ENCODE results near the gene SLC25A43.

DNA sequence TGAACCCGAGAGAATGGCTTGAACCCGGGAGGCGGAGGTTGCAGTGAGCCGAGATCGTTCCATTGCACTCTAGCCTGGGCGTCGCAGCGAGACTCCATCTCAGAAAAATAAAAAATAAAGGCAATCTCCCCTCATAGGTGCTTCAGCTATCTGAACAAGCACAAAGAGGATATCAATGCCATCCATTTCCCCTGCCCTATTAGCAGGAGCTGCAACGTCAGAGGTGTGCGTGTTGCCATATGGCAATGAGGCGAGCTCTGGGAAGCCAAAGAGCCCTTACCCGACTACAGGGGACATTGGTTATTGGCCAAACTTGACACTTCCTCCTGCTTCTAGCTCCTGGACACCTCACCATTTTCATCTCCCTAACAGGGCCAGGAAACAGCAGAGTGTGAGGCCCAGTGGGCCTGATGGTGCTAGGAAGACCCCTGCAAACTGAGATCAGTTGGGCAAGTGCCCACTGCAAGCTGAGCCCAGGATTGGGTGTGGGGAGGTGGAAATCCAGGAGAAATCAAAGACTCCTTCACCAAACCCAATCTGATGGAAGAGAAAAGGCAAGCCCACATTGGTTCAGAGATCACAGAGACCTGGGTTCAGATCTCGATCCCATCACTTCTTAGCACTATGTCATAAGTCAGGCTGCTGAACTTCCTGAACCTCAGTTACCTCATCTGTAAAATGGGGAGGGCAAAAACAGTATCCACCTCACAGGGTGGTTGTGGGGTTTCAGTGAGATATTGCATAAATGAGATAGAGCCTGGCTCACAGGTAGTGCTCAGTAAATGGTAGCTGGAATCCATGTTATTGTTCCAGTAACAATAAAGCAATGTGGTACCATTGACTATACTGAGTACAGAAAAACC, 90.3 kb downstream of the SLC25A43 start:
- TF ChIP-seq, protein P1, sequence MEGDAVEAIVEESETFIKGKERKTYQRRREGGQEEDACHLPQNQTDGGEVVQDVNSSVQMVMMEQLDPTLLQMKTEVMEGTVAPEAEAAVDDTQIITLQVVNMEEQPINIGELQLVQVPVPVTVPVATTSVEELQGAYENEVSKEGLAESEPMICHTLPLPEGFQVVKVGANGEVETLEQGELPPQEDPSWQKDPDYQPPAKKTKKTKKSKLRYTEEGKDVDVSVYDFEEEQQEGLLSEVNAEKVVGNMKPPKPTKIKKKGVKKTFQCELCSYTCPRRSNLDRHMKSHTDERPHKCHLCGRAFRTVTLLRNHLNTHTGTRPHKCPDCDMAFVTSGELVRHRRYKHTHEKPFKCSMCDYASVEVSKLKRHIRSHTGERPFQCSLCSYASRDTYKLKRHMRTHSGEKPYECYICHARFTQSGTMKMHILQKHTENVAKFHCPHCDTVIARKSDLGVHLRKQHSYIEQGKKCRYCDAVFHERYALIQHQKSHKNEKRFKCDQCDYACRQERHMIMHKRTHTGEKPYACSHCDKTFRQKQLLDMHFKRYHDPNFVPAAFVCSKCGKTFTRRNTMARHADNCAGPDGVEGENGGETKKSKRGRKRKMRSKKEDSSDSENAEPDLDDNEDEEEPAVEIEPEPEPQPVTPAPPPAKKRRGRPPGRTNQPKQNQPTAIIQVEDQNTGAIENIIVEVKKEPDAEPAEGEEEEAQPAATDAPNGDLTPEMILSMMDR (IDR thresholded peaks at IDR 0.05; ENCODE audit: insufficient read depth, low read length), result no peak
- TF ChIP-seq POLR2AphosphoS5 (IDR thresholded peaks at IDR 0.05; ENCODE audit: low read depth) (no peak), GABPA (IDR thresholded peaks at IDR 0.05; ENCODE audit: low read depth) (no peak)
- TF ChIP-seq, protein P2, sequence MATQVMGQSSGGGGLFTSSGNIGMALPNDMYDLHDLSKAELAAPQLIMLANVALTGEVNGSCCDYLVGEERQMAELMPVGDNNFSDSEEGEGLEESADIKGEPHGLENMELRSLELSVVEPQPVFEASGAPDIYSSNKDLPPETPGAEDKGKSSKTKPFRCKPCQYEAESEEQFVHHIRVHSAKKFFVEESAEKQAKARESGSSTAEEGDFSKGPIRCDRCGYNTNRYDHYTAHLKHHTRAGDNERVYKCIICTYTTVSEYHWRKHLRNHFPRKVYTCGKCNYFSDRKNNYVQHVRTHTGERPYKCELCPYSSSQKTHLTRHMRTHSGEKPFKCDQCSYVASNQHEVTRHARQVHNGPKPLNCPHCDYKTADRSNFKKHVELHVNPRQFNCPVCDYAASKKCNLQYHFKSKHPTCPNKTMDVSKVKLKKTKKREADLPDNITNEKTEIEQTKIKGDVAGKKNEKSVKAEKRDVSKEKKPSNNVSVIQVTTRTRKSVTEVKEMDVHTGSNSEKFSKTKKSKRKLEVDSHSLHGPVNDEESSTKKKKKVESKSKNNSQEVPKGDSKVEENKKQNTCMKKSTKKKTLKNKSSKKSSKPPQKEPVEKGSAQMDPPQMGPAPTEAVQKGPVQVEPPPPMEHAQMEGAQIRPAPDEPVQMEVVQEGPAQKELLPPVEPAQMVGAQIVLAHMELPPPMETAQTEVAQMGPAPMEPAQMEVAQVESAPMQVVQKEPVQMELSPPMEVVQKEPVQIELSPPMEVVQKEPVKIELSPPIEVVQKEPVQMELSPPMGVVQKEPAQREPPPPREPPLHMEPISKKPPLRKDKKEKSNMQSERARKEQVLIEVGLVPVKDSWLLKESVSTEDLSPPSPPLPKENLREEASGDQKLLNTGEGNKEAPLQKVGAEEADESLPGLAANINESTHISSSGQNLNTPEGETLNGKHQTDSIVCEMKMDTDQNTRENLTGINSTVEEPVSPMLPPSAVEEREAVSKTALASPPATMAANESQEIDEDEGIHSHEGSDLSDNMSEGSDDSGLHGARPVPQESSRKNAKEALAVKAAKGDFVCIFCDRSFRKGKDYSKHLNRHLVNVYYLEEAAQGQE (IDR thresholded peaks at IDR 0.05; ENCODE audit: insufficient replicate concordance, low read depth), result no peak
